ENCODE data around the gene PIP5K1C. TPM values are rescaled to one million over a fixed set of nuclear protein-coding genes. Genes with fewer than 3 reads are reported as not detected.

The PIP5K1C gene
- total and polyA plus RNA-seq, 10 donors, result 6.2 to 41.9 (median 33.9) TPM

GRCh38 chr19:3674784-3675543, 25.3 kb downstream of the PIP5K1C start:
- 86 to 95% (median 93%) methylated on average over 13 of the region's 13 CpGs for WGBS, 5 donors
- Histone ChIP-seq H3K9me3 (no peaks in the 10 kb centered on the region), H3K4me1 (peaks cover 23 to 51% (median 33%) of the 10 kb centered on the region in 6 donors), H3K36me3 (peaks cover 0 to 34% (median 0%) of the 10 kb centered on the region in 6 donors), H3K27me3 (replicated peaks in 1 of 7) (peaks cover 0 to 21% (median 0%) of the 10 kb centered on the region in 7 donors), H3K4me3 (no peak overlapping the region), H3K27ac (no peak overlapping the region)
- no peak for DNase-seq
- TF ChIP-seq, protein P1, sequence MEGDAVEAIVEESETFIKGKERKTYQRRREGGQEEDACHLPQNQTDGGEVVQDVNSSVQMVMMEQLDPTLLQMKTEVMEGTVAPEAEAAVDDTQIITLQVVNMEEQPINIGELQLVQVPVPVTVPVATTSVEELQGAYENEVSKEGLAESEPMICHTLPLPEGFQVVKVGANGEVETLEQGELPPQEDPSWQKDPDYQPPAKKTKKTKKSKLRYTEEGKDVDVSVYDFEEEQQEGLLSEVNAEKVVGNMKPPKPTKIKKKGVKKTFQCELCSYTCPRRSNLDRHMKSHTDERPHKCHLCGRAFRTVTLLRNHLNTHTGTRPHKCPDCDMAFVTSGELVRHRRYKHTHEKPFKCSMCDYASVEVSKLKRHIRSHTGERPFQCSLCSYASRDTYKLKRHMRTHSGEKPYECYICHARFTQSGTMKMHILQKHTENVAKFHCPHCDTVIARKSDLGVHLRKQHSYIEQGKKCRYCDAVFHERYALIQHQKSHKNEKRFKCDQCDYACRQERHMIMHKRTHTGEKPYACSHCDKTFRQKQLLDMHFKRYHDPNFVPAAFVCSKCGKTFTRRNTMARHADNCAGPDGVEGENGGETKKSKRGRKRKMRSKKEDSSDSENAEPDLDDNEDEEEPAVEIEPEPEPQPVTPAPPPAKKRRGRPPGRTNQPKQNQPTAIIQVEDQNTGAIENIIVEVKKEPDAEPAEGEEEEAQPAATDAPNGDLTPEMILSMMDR (IDR thresholded peaks at IDR 0.05 in 8 of 11, conservative IDR thresholded peaks at IDR 0.05 in 3 of 11), result no peak
- TF ChIP-seq POLR2A (IDR thresholded peaks at IDR 0.05) (no peak), POLR2AphosphoS5 (IDR thresholded peaks at IDR 0.05) (no peak)
- intact Hi-C loops (cut with DNase I; ENCODE audit: low total_unique reads), result no loop called here

- Histone ChIP-seq H3K36me3 (peaks cover 0 to 36% (median 0%) of the 10 kb centered on the region in 6 donors), H3K27me3 (replicated peaks in 1 of 7) (peaks cover 0 to 21% (median 0%) of the 10 kb centered on the region in 7 donors), H3K4me1 (peaks cover 23 to 58% (median 37%) of the 10 kb centered on the region in 6 donors), H3K27ac (no peak overlapping the region), H3K9me3 (no peaks in the 10 kb centered on the region), H3K4me3 (no peak overlapping the region)
- TF ChIP-seq POLR2A (IDR thresholded peaks at IDR 0.05) (no peak), POLR2AphosphoS5 (IDR thresholded peaks at IDR 0.05) (no peak)
- TF ChIP-seq, protein P1 (IDR thresholded peaks at IDR 0.05 in 8 of 11, conservative IDR thresholded peaks at IDR 0.05 in 3 of 11), result no peak
- no peak for DNase-seq
- intact Hi-C loops (cut with DNase I; ENCODE audit: low total_unique reads), result no loop called here
- WGBS, 5 donors, result 88 to 94% (median 91%) methylated on average over 28 to 34 of the region's 34 CpGs
Measured at GRCh38 chr19:3673506-3674439, 26.5 kb downstream of the PIP5K1C start.

- Histone ChIP-seq H3K4me1 (peaks cover 23 to 61% (median 38%) of the 10 kb centered on the region in 6 donors), H3K9me3 (no peaks in the 10 kb centered on the region), H3K27ac (peak overlapping the region in 1 of 8 donors; percentile 80), H3K4me3 (no peak overlapping the region), H3K36me3 (peaks cover 0 to 44% (median 0%) of the 10 kb centered on the region in 6 donors), H3K27me3 (replicated peaks in 1 of 7) (peaks cover 0 to 21% (median 0%) of the 10 kb centered on the region in 7 donors)
- TF ChIP-seq POLR2A (IDR thresholded peaks at IDR 0.05) (no peak), POLR2AphosphoS5 (IDR thresholded peaks at IDR 0.05) (no peak)
- TF ChIP-seq, protein P1 (IDR thresholded peaks at IDR 0.05 in 8 of 11, conservative IDR thresholded peaks at IDR 0.05 in 3 of 11), result no peak
- WGBS, 5 donors, result 84 to 94% (median 92%) methylated on average over 10 to 13 of the region's 13 CpGs
- intact Hi-C loops (cut with DNase I; ENCODE audit: low total_unique reads), result no loop called here
- no peak for DNase-seq
Measured at GRCh38 chr19:3672993-3673392, 27.3 kb downstream of the PIP5K1C start.
